GM12878 (cell line): ENCODE measurements around the gene ASCC3. TPM values are rescaled to one million over a fixed set of nuclear protein-coding genes. Genes with fewer than 3 reads are reported as not detected.

Source experiments
- ATAC-seq: fragments of 200-7000 bp; cut with Tn5 transposase; 3 replicates; pipeline ENCODE4 v1.9.1; 2020; ENCODE audit warnings: mild to moderate bottlenecking, moderate library complexity
- BruUV-seq: library from RNA; stranded (reverse); fragments of 400-500 nt; replicated peaks from 2 replicates; lab custom pipeline; 2021; lab: Mats Ljungman, UMichigan
- CTCF ChIA-PET: fragments of 300-600 bp; sonication (Branson Sonifier 250); formaldehyde crosslinking; extraction: SDS; loops from one replicate; lab custom pipeline; 2021; ENCODE audit warnings: inconsistent platforms; lab: Yijun Ruan, JAX
- POLR2A ChIA-PET: fragments of 350-600 bp; formaldehyde crosslinking; extraction: SDS; loops from one replicate; lab custom pipeline; 2021; ENCODE audit warnings: inconsistent platforms; lab: Charles Lee
- RAD21 ChIA-PET: fragments of 300-600 bp; sonication (Branson Sonifier 250); formaldehyde crosslinking; loops from one replicate; lab custom pipeline; 2023; ENCODE audit warnings: antibody characterized with exemption; ENCODE audit not compliant: unreplicated experiment; lab: Charles Lee
- SMC1A ChIA-PET: fragments of 300-600 bp; sonication (Branson Sonifier 250); formaldehyde crosslinking; loops from one replicate; lab custom pipeline; 2023; ENCODE audit not compliant: unreplicated experiment, uncharacterized antibody; lab: Charles Lee
- DNase-seq: peaks from one replicate; pipeline ENCODE4 v3.0.0-alpha.2; 2011; ENCODE audit warnings: low read depth, low spot score
- FAIRE-seq: peaks from 3 replicates; lab custom pipeline; 2011; peaks lifted over from hg19 to GRCh38; lab: Jason Lieb, UNC
- H2AFZ ChIP-seq: 2 replicates; pipeline ENCODE4 v1.6.0; 2011; ENCODE audit warnings: low read depth, low read length, control low read depth; ENCODE audit not compliant: control insufficient read depth
- H3K27ac ChIP-seq: 2 replicates; pipeline ENCODE4 v1.5.1; 2011; ENCODE audit warnings: control low read depth; ENCODE audit not compliant: control insufficient read depth, insufficient read depth
- H3K27me3 ChIP-seq, 2 experiments: replicated peaks in 1 of 2; 2 replicates each; pipeline versions ENCODE4 v1.6.0 to v1.6.1; 2011; ENCODE audit warnings: low read length in 1 of 2; ENCODE audit not compliant: control insufficient read depth in 2 of 2, insufficient read depth in 2 of 2
- H3K36me3 ChIP-seq, 2 experiments: 2 replicates each; pipeline ENCODE4 v1.5.1; 2011; ENCODE audit warnings: low read length in 1 of 2; ENCODE audit not compliant: control insufficient read depth in 2 of 2, insufficient read depth in 2 of 2
- H3K4me1 ChIP-seq: 2 replicates; pipeline ENCODE4 v1.6.1; 2011; ENCODE audit warnings: mild to moderate bottlenecking, low read length, moderate library complexity, mixed read lengths; ENCODE audit not compliant: control insufficient read depth, insufficient read depth
- H3K4me2 ChIP-seq: 2 replicates; pipeline ENCODE4 v1.6.0; 2011; ENCODE audit warnings: control low read depth; ENCODE audit not compliant: control insufficient read depth, insufficient read depth
- H3K4me3 ChIP-seq: fragments of 200-600 bp; sonication (generic); 2 replicates; pipeline ENCODE4 v1.5.1; 2016
- H3K79me2 ChIP-seq: 2 replicates; pipeline ENCODE4 v1.6.0; 2011; ENCODE audit warnings: low read length; ENCODE audit not compliant: control insufficient read depth, insufficient read depth
- H3K9ac ChIP-seq: 2 replicates; pipeline ENCODE4 v1.8.0; 2011; ENCODE audit warnings: low read length, control low read depth, mixed read lengths; ENCODE audit not compliant: control insufficient read depth, insufficient read depth
- H3K9me3 ChIP-seq: replicated peaks from 3 replicates; pipeline ENCODE4 v1.5.1; 2011; ENCODE audit warnings: mild to moderate bottlenecking, low read length; ENCODE audit not compliant: control insufficient read depth, insufficient read depth
- H4K20me1 ChIP-seq: 2 replicates; pipeline ENCODE4 v1.6.0; 2011; ENCODE audit not compliant: control insufficient read depth, insufficient read depth
- BCL3 ChIP-seq: IDR thresholded peaks from 2 replicates; pipeline ENCODE4 v1.6.1; 2011; ENCODE audit warnings: borderline replicate concordance, low read depth, mild to moderate bottlenecking, moderate library complexity, low read length; ENCODE audit not compliant: insufficient read depth, poor library complexity, severe bottlenecking
- ZNF274 ChIP-seq: IDR thresholded peaks from one replicate; pipeline ENCODE4 v1.8.0; 2011; ENCODE audit not compliant: insufficient read length, insufficient read depth
- WGBS: methylation state at CpG from one replicate; pipeline ENCODE4 v1.1.6; 2016; ENCODE audit warnings: low lambda C conversion rate; ENCODE audit not compliant: insufficient replicate concordance, insufficient coverage; ENCODE audit errors: missing lambda C conversion rate; 5-methylcytosine and 5-hydroxymethylcytosine counted together
- in situ Hi-C: fragments of 300-500 bp; cut with MboI; formaldehyde crosslinking; loops from 9 replicates; pipeline ENCODE4 v1.14.3; 2018; ENCODE audit warnings: mixed read lengths
- intact Hi-C: fragments of 100-400 bp; cut with micrococcal nuclease; formaldehyde crosslinking; loops from one replicate; pipeline ENCODE4 v1.14.2; 2022; ENCODE audit not compliant: unreplicated experiment
- polyA plus RNA-seq, 11 experiments: library from polyadenylated mRNA; depleted of rRNA in 4 of 11; unstranded in 6 of 11; stranded (reverse) in 5 of 11; fragments of >200 nt; fragmentation: Nextera tagmentation in 4 of 11; fragmentation: Illumina TruSeq in 1 of 11; extraction: Ambion mirVana in 4 of 11; extraction: Trizol in 1 of 11; gene quantifications; 1 replicate in 1 of 11; 2 replicates in 10 of 11; pipeline versions ENCODE4 v1.2.1 to v1.2.3, GENCODE V29; 2011 to 2016; ENCODE audit warnings: inconsistent platforms in 2 of 11, missing spikeins in 2 of 11, low read depth in 1 of 11
- total RNA-seq, 4 experiments: library from RNA; depleted of rRNA in 3 of 4; stranded (reverse); fragments of >200 nt in 3 of 4; fragmentation: Illumina TruSeq in 1 of 4; extraction: Trizol in 1 of 4; gene quantifications; 2 replicates each; pipeline versions ENCODE4 v1.2.1 to v1.2.3, GENCODE V29; 2013 to 2021
- TF ChIP-seq, protein P1 (sequence below): fragments of 150-350 bp; IDR thresholded peaks from 2 replicates; pipeline ENCODE4 v1.6.1; 2014; ENCODE audit warnings: mild to moderate bottlenecking, low read depth, low read length

The ASCC3 gene
- total and polyA plus RNA-seq, 10 of the 15 experiments (the other 5 are each of a cell fraction or from before 2014, with no cell fraction given): 19.9 to 76.2 (median 55.9) TPM

DNA sequence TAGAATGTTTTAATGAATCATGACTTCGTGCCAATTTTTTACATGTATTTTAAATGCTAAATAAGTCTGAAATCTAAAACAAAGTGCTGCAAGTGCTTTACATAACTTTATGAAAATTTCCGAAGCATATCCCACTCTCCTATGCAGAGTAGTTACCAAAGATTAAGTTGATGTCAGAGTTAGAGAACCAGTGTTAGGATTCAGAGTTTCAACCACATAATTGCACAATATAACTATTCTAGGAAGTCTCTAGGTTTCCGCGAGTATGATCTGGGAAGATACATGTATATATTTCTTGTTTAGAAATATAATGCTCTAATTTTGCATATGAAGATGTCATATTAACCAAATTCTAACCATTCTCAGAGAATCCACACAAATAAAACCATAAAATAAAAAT, 74.8 kb downstream of the ASCC3 start:
- POLR2A ChIA-PET: no interaction called here
- H2AFZ ChIP-seq: no peak overlapping the region
- DNase-seq (no peak), FAIRE-seq (no peak), ATAC-seq (no peak)
- no peak overlapping the region for H3K27ac ChIP-seq
- BruUV-seq: no TSS peak
- SMC1A ChIA-PET: no interaction called here
- no peak overlapping the region for H3K4me2 ChIP-seq
- 98% methylated on average over 4 of the region's 4 CpGs for WGBS
- in situ Hi-C loops (no loop called here), intact Hi-C loops (no loop called here)
- H3K4me3 ChIP-seq: no peak overlapping the region
- peaks cover 2% of the 10 kb centered on the region for H3K79me2 ChIP-seq
- RAD21 ChIA-PET: no interaction called here
- no peaks in the 10 kb centered on the region; the same call in 2 of the 3 replicates for H3K9me3 ChIP-seq
- H3K36me3 ChIP-seq: peaks cover 0 to 13% of the 10 kb centered on the region in 2 experiments
- no peak overlapping the region for H3K9ac ChIP-seq
- no peaks in the 10 kb centered on the region for H4K20me1 ChIP-seq
- H3K27me3 ChIP-seq: no peaks in the 10 kb centered on the region
- no peak for TF ChIP-seq ZNF274
- no peak for TF ChIP-seq BCL3
- TF ChIP-seq, protein P1, sequence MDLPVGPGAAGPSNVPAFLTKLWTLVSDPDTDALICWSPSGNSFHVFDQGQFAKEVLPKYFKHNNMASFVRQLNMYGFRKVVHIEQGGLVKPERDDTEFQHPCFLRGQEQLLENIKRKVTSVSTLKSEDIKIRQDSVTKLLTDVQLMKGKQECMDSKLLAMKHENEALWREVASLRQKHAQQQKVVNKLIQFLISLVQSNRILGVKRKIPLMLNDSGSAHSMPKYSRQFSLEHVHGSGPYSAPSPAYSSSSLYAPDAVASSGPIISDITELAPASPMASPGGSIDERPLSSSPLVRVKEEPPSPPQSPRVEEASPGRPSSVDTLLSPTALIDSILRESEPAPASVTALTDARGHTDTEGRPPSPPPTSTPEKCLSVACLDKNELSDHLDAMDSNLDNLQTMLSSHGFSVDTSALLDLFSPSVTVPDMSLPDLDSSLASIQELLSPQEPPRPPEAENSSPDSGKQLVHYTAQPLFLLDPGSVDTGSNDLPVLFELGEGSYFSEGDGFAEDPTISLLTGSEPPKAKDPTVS: no peak
- H3K4me1 ChIP-seq: no peaks in the 10 kb centered on the region; the same call in 1 of the 2 replicates
- CTCF ChIA-PET: no interaction called here
